Immature natural killer cell (primary cell): ENCODE measurements around the gene SAFB2. TPM values are rescaled to one million over a fixed set of nuclear protein-coding genes. Genes with fewer than 3 reads are reported as not detected.
"Not testable (repeated sequence)": the region's sequence is repeated elsewhere in the genome, so short reads cannot be mapped to it uniquely, and the experiment has no call there.

Experiments
- DNase-seq, 3 donors: peaks; one replicate each; pipeline ENCODE4 v3.0.0; 2022; ENCODE audit warnings: mixed read lengths in 1 of 3
- H3K27ac Mint-ChIP-seq, 6 donors: one replicate each; pipeline ENCODE4 v1.8.0; 2020; ENCODE audit warnings: mixed read lengths in 6 of 6, mild to moderate bottlenecking in 5 of 6, inconsistent platforms in 4 of 6, moderate library complexity in 3 of 6
- H3K27me3 Mint-ChIP-seq, 3 donors: one replicate each; pipeline ENCODE4 v1.8.0; 2020 to 2021; ENCODE audit warnings: low read depth in 3 of 3, mild to moderate bottlenecking in 3 of 3, mixed read lengths in 3 of 3, moderate library complexity in 3 of 3, inconsistent platforms in 1 of 3
- H3K36me3 Mint-ChIP-seq, 3 donors: one replicate each; pipeline ENCODE4 v1.8.0; 2020; ENCODE audit warnings: mixed read lengths in 3 of 3, inconsistent platforms in 2 of 3, mild to moderate bottlenecking in 2 of 3
- H3K4me1 Mint-ChIP-seq, 2 donors: one replicate each; pipeline ENCODE4 v1.8.0; 2020; ENCODE audit warnings: inconsistent platforms in 2 of 2, mild to moderate bottlenecking in 2 of 2, mixed read lengths in 2 of 2, moderate library complexity in 1 of 2
- H3K4me3 Mint-ChIP-seq, 5 donors: one replicate each; pipeline ENCODE4 v1.8.0; 2020; ENCODE audit warnings: mild to moderate bottlenecking in 5 of 5, mixed read lengths in 5 of 5, inconsistent platforms in 3 of 5, moderate library complexity in 3 of 5
- H3K9me3 Mint-ChIP-seq, 6 donors: one replicate each; pipeline ENCODE4 v1.8.0; 2020; ENCODE audit warnings: mild to moderate bottlenecking in 6 of 6, mixed read lengths in 6 of 6, inconsistent platforms in 4 of 6, moderate library complexity in 3 of 6
- polyA plus RNA-seq, 3 donors: library from polyadenylated mRNA; unstranded; fragments of 300-500 nt; fragmentation: Illumina TruSeq; gene quantifications; one replicate each; pipeline ENCODE4 v1.2.3, GENCODE V29; 2021

The SAFB2 gene
- polyA plus RNA-seq, 3 donors from 2014 or later = 12.8 to 43.4 (median 19.6) TPM

GRCh38 chr19:5609881-5610448, 12.6 kb downstream of the SAFB2 start:
- peak overlapping the region in 2 of 6 donors; percentile 39 to 67 for H3K27ac Mint-ChIP-seq
- no peak overlapping the region for H3K4me3 Mint-ChIP-seq
- H3K4me1 Mint-ChIP-seq = peaks cover 7 to 14% of the 10 kb centered on the region in 2 donors
- no peak for DNase-seq
- H3K9me3 Mint-ChIP-seq = no peaks in the 10 kb centered on the region
- peaks cover 12 to 64% (median 56%) of the 10 kb centered on the region in 3 donors for H3K36me3 Mint-ChIP-seq
- peaks cover 0 to 2% (median 2%) of the 10 kb centered on the region in 3 donors for H3K27me3 Mint-ChIP-seq

- not testable (repeated sequence) for H3K27ac Mint-ChIP-seq, H3K9me3 Mint-ChIP-seq, DNase-seq, H3K27me3 Mint-ChIP-seq, H3K4me3 Mint-ChIP-seq
- peaks cover 12 to 61% (median 58%) of the 10 kb centered on the region in 3 donors for H3K36me3 Mint-ChIP-seq
- H3K4me1 Mint-ChIP-seq = peaks cover 7 to 14% of the 10 kb centered on the region in 2 donors
Measured at GRCh38 chr19:5608766-5609165, 13.8 kb downstream of the SAFB2 start.

- H3K27me3 Mint-ChIP-seq = peaks cover 0 to 4% (median 2%) of the 10 kb centered on the region in 3 donors
- no peak for DNase-seq
- peaks cover 7 to 14% of the 10 kb centered on the region in 2 donors for H3K4me1 Mint-ChIP-seq
- peaks cover 12 to 60% (median 57%) of the 10 kb centered on the region in 3 donors for H3K36me3 Mint-ChIP-seq
- H3K4me3 Mint-ChIP-seq = no peak overlapping the region
- peak overlapping the region in 1 of 6 donors; percentile 26 for H3K27ac Mint-ChIP-seq
- no peaks in the 10 kb centered on the region for H3K9me3 Mint-ChIP-seq
Measured at GRCh38 chr19:5608291-5608690, 14.3 kb downstream of the SAFB2 start.

GRCh38 chr19:5607318-5608275, 15.0 kb downstream of the SAFB2 start:
- Mint-ChIP-seq H3K9me3 (no peaks in the 10 kb centered on the region), H3K4me1 (peaks cover 7 to 14% of the 10 kb centered on the region in 2 donors), H3K36me3 (peaks cover 14 to 55% (median 52%) of the 10 kb centered on the region in 3 donors), H3K27me3 (peaks cover 0 to 3% (median 2%) of the 10 kb centered on the region in 3 donors), H3K4me3 (no peak overlapping the region), H3K27ac (peak overlapping the region in 3 of 6 donors; percentile 12 to 26 (median 13))
- DNase-seq = no peak

GRCh38 chr19:5605362-5605761, 17.2 kb downstream of the SAFB2 start:
- peaks cover 0 to 3% (median 3%) of the 10 kb centered on the region in 3 donors for H3K27me3 Mint-ChIP-seq
- H3K27ac Mint-ChIP-seq = peak overlapping the region in 2 of 6 donors; percentile 7 to 30
- peaks cover 7 to 14% of the 10 kb centered on the region in 2 donors for H3K4me1 Mint-ChIP-seq
- no peaks in the 10 kb centered on the region for H3K9me3 Mint-ChIP-seq
- peaks cover 9 to 54% (median 46%) of the 10 kb centered on the region in 3 donors for H3K36me3 Mint-ChIP-seq
- H3K4me3 Mint-ChIP-seq = no peak overlapping the region
- DNase-seq = no peak

GRCh38 chr19:5603626-5604025, 18.9 kb downstream of the SAFB2 start:
- no peak overlapping the region for H3K27ac Mint-ChIP-seq
- H3K9me3 Mint-ChIP-seq = no peaks in the 10 kb centered on the region
- H3K4me3 Mint-ChIP-seq = no peak overlapping the region
- no peak for DNase-seq
- H3K36me3 Mint-ChIP-seq = peaks cover 4 to 65% (median 56%) of the 10 kb centered on the region in 3 donors
- peaks cover 7 to 14% of the 10 kb centered on the region in 2 donors for H3K4me1 Mint-ChIP-seq
- H3K27me3 Mint-ChIP-seq = peaks cover 0 to 6% (median 3%) of the 10 kb centered on the region in 3 donors

GRCh38 chr19:5600797-5601196, 21.8 kb downstream of the SAFB2 start:
- Mint-ChIP-seq H3K4me1 (peaks cover 3 to 6% of the 10 kb centered on the region in 2 donors), H3K9me3 (no peaks in the 10 kb centered on the region), H3K36me3 (peaks cover 4 to 64% (median 47%) of the 10 kb centered on the region in 3 donors), H3K4me3 (no peak overlapping the region), H3K27me3 (peaks cover 0 to 6% (median 3%) of the 10 kb centered on the region in 3 donors), H3K27ac (no peak overlapping the region)
- no peak for DNase-seq

- peaks cover 16 to 67% (median 36%) of the 10 kb centered on the region in 3 donors for H3K36me3 Mint-ChIP-seq
- H3K9me3 Mint-ChIP-seq = no peaks in the 10 kb centered on the region
- H3K4me1 Mint-ChIP-seq = peaks cover 3 to 6% of the 10 kb centered on the region in 2 donors
- peak overlapping the region in 1 of 6 donors; percentile 25 for H3K27ac Mint-ChIP-seq
- peaks cover 3 to 7% (median 5%) of the 10 kb centered on the region in 3 donors for H3K27me3 Mint-ChIP-seq
- no peak for DNase-seq
- H3K4me3 Mint-ChIP-seq = no peak overlapping the region
Measured at GRCh38 chr19:5595745-5596144, 26.8 kb downstream of the SAFB2 start.

- peak overlapping the region in 1 of 6 donors; percentile 25 for H3K27ac Mint-ChIP-seq
- peaks cover 16 to 62% (median 33%) of the 10 kb centered on the region in 3 donors for H3K36me3 Mint-ChIP-seq
- no peaks in the 10 kb centered on the region for H3K9me3 Mint-ChIP-seq
- no peak for DNase-seq
- H3K4me1 Mint-ChIP-seq = peaks cover 3 to 6% of the 10 kb centered on the region in 2 donors
- peaks cover 3 to 6% (median 5%) of the 10 kb centered on the region in 3 donors for H3K27me3 Mint-ChIP-seq
- H3K4me3 Mint-ChIP-seq = no peak overlapping the region
Measured at GRCh38 chr19:5595129-5595528, 27.4 kb downstream of the SAFB2 start.

GRCh38 chr19:5594521-5594950, 28.0 kb downstream of the SAFB2 start:
- DNase-seq = no peak
- peaks cover 16 to 56% (median 29%) of the 10 kb centered on the region in 3 donors for H3K36me3 Mint-ChIP-seq
- H3K27ac Mint-ChIP-seq = no peak overlapping the region
- H3K9me3 Mint-ChIP-seq = no peaks in the 10 kb centered on the region
- H3K27me3 Mint-ChIP-seq = peaks cover 3 to 5% (median 3%) of the 10 kb centered on the region in 3 donors
- no peak overlapping the region for H3K4me3 Mint-ChIP-seq
- H3K4me1 Mint-ChIP-seq = peaks cover 3 to 6% of the 10 kb centered on the region in 2 donors

- Mint-ChIP-seq H3K9me3 (no peaks in the 10 kb centered on the region), H3K36me3 (peaks cover 16 to 53% (median 24%) of the 10 kb centered on the region in 3 donors), H3K27ac (no peak overlapping the region), H3K27me3 (peaks cover 3 to 5% (median 3%) of the 10 kb centered on the region in 3 donors), H3K4me1 (peaks cover 3 to 6% of the 10 kb centered on the region in 2 donors), H3K4me3 (no peak overlapping the region)
- DNase-seq = no peak
Measured at GRCh38 chr19:5593343-5594255, 29.0 kb downstream of the SAFB2 start.

- H3K27ac Mint-ChIP-seq = no peak overlapping the region
- no peak overlapping the region for H3K4me3 Mint-ChIP-seq
- peaks cover 3 to 6% of the 10 kb centered on the region in 2 donors for H3K4me1 Mint-ChIP-seq
- DNase-seq = no peak
- peaks cover 3 to 5% (median 5%) of the 10 kb centered on the region in 3 donors for H3K27me3 Mint-ChIP-seq
- no peaks in the 10 kb centered on the region for H3K9me3 Mint-ChIP-seq
- peaks cover 16 to 58% (median 23%) of the 10 kb centered on the region in 3 donors for H3K36me3 Mint-ChIP-seq
Measured at GRCh38 chr19:5592531-5593342, 29.8 kb downstream of the SAFB2 start.
